Mesenchymal stem cell (in vitro differentiated cells and primary cell): ENCODE measurements around the gene TIAM1.

ENCODE experiments used
- DNase-seq: peaks from one replicate; pipeline ENCODE4 v3.0.0-alpha.2; 2013
- H2AFZ ChIP-seq: one replicate; pipeline ENCODE4 v1.6.1; 2013; ENCODE audit warnings: low read depth, mild to moderate bottlenecking, control low read depth, inconsistent platforms, low read length, moderate library complexity
- H2AK5ac ChIP-seq: 2 replicates; pipeline ENCODE4 v1.6.1; 2013; ENCODE audit warnings: low read length, moderate library complexity, mild to moderate bottlenecking, inconsistent platforms; ENCODE audit not compliant: severe bottlenecking
- H2BK120ac ChIP-seq: one replicate; pipeline ENCODE4 v1.6.1; 2013; ENCODE audit warnings: low read depth, mild to moderate bottlenecking, inconsistent platforms, low read length, moderate library complexity
- H2BK12ac ChIP-seq, 2 experiments: one replicate each; pipeline ENCODE4 v1.6.1; 2013; ENCODE audit warnings: inconsistent platforms in 2 of 2, low read length in 2 of 2, mild to moderate bottlenecking in 2 of 2, moderate library complexity in 2 of 2, control low read depth in 1 of 2
- H2BK15ac ChIP-seq: one replicate; pipeline ENCODE4 v1.6.1; 2013; ENCODE audit warnings: mild to moderate bottlenecking, low read depth, inconsistent platforms; ENCODE audit not compliant: poor library complexity, severe bottlenecking
- H2BK5ac ChIP-seq: 2 replicates; pipeline ENCODE4 v1.6.1; 2013; ENCODE audit warnings: low read depth, mild to moderate bottlenecking, low read length, control low read depth, inconsistent platforms; ENCODE audit not compliant: poor library complexity, severe bottlenecking
- H3K14ac ChIP-seq, 2 experiments: one replicate each; pipeline ENCODE4 v1.6.1; 2013; ENCODE audit warnings: inconsistent platforms in 2 of 2, low read length in 2 of 2, control low read depth in 1 of 2, mild to moderate bottlenecking in 1 of 2, moderate library complexity in 1 of 2
- H3K18ac ChIP-seq, 2 experiments: one replicate each; pipeline ENCODE4 v1.6.1; 2013; ENCODE audit warnings: inconsistent platforms in 2 of 2, low read length in 2 of 2, control low read depth in 1 of 2, low read depth in 1 of 2, mild to moderate bottlenecking in 1 of 2
- H3K23ac ChIP-seq, 2 experiments: one replicate each; pipeline ENCODE4 v1.6.1; 2013; ENCODE audit warnings: inconsistent platforms in 2 of 2, low read length in 2 of 2, mild to moderate bottlenecking in 2 of 2, moderate library complexity in 2 of 2, control low read depth in 1 of 2
- H3K27ac ChIP-seq: 2 replicates; pipeline ENCODE4 v1.5.1; 2013; ENCODE audit warnings: mild to moderate bottlenecking, moderate library complexity, low read length, control low read depth, inconsistent platforms; ENCODE audit not compliant: poor library complexity, severe bottlenecking
- H3K27me3 ChIP-seq, 2 experiments: 2 replicates each; pipeline versions ENCODE4 v1.6.1 to v1.7.0; 2013; ENCODE audit warnings: low read length in 2 of 2, mild to moderate bottlenecking in 2 of 2, moderate library complexity in 2 of 2, control low read depth in 1 of 2, inconsistent platforms in 1 of 2; ENCODE audit not compliant: control insufficient read depth in 1 of 2, insufficient read depth in 1 of 2
- H3K36me3 ChIP-seq, 2 experiments: 2 replicates each; pipeline versions ENCODE4 v1.6.1 to v1.7.0; 2013; ENCODE audit warnings: low read length in 2 of 2, control low read depth in 1 of 2, inconsistent platforms in 1 of 2, low read depth in 1 of 2, mild to moderate bottlenecking in 1 of 2; ENCODE audit not compliant: insufficient read depth in 2 of 2, control insufficient read depth in 1 of 2
- H3K4ac ChIP-seq, 2 experiments: one replicate each; pipeline ENCODE4 v1.6.1; 2013; ENCODE audit warnings: inconsistent platforms in 2 of 2, low read length in 2 of 2, mild to moderate bottlenecking in 2 of 2, moderate library complexity in 2 of 2, control low read depth in 1 of 2, low read depth in 1 of 2
- H3K4me1 ChIP-seq: 2 replicates; pipeline ENCODE4 v1.6.1; 2013; ENCODE audit warnings: low read depth, low read length, control low read depth; ENCODE audit not compliant: control insufficient read depth, insufficient read depth
- H3K4me2 ChIP-seq: 2 replicates; pipeline ENCODE4 v1.6.1; 2013; ENCODE audit warnings: low read length, mild to moderate bottlenecking, inconsistent platforms; ENCODE audit not compliant: poor library complexity, severe bottlenecking
- H3K4me3 ChIP-seq, 2 experiments: 2 replicates each; pipeline versions ENCODE4 v1.5.1 to v1.7.0; 2013; ENCODE audit warnings: low read length in 2 of 2, mild to moderate bottlenecking in 2 of 2, control low read depth in 1 of 2, low read depth in 1 of 2; ENCODE audit not compliant: insufficient read depth in 1 of 2
- H3K79me1 ChIP-seq: replicated peaks from 2 replicates; pipeline ENCODE4 v1.6.1; 2013; ENCODE audit warnings: mild to moderate bottlenecking, control low read depth, low read length, inconsistent platforms; ENCODE audit not compliant: poor library complexity, severe bottlenecking
- H3K9ac ChIP-seq: 2 replicates; pipeline ENCODE4 v1.7.0; 2013; ENCODE audit warnings: mild to moderate bottlenecking, low read length, moderate library complexity
- H3K9me3 ChIP-seq: 2 replicates; pipeline ENCODE4 v1.7.0; 2013; ENCODE audit warnings: mild to moderate bottlenecking, low read length; ENCODE audit not compliant: control insufficient read depth
- H4K8ac ChIP-seq: one replicate; pipeline ENCODE4 v1.6.1; 2013; ENCODE audit warnings: inconsistent platforms, mild to moderate bottlenecking, low read length, moderate library complexity
- H4K91ac ChIP-seq: one replicate; pipeline ENCODE4 v1.6.1; 2013; ENCODE audit warnings: mild to moderate bottlenecking, low read length, inconsistent platforms
- WGBS: methylation state at CpG from one replicate; pipeline ENCODE4 v1.1.7; 2013; ENCODE audit warnings: mixed read lengths; 5-methylcytosine and 5-hydroxymethylcytosine counted together

TIAM1 gene

DNA sequence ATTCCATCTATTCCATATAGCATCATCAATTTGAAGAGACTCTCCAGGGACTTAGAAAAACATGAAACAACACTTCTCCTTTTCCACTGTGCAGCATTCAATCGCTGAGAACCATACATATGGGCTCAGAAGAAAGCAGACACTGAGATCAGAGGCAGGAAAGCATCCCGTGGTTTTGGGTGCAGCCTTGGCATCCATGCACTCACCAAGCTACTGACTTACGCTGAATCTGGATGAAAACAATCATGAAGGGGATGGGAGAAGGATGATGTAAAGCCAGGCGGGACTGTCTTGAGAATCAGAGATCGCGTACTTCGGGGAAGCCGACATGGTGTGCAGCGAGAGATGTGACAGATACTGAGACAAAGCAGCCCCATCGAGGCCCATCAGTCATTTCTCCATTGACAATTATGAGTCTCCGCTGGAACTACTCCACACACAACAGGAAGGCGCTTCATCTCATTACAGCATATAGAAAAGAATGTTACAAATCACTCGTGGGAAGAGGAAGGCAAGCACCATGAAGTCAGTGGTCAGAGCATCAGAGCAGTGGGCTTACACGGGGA lies 2.3 kb upstream of the TIAM1 start:
- no peak overlapping the region for H3K18ac ChIP-seq
- DNase-seq, result no peak
- 72% methylated on average over 8 of the region's 14 CpGs for WGBS
- no peak overlapping the region for H2BK12ac ChIP-seq
- no peaks in the 10 kb centered on the region for H3K9me3 ChIP-seq
- no peak overlapping the region for H2AFZ ChIP-seq
- no peak overlapping the region for H2BK120ac ChIP-seq
- no peak overlapping the region for H2AK5ac ChIP-seq
- no peak overlapping the region for H2BK15ac ChIP-seq
- no peak overlapping the region for H3K14ac ChIP-seq
- H3K27me3 ChIP-seq, result peaks cover 0 to 14% of the 10 kb centered on the region in 2 experiments
- H3K27ac ChIP-seq, result no peak overlapping the region
- no peak overlapping the region for H4K91ac ChIP-seq
- H3K4me2 ChIP-seq, result no peak overlapping the region
- no peak overlapping the region for H2BK5ac ChIP-seq
- H3K9ac ChIP-seq, result no peak overlapping the region
- H3K4ac ChIP-seq, result no peak overlapping the region
- no peak overlapping the region for H3K4me3 ChIP-seq
- no peaks in the 10 kb centered on the region for H3K36me3 ChIP-seq
- no peak overlapping the region for H4K8ac ChIP-seq
- H3K79me1 ChIP-seq, result peaks cover 6% of the 10 kb centered on the region
- no peak overlapping the region for H3K23ac ChIP-seq
- peaks cover 4% of the 10 kb centered on the region for H3K4me1 ChIP-seq

DNA sequence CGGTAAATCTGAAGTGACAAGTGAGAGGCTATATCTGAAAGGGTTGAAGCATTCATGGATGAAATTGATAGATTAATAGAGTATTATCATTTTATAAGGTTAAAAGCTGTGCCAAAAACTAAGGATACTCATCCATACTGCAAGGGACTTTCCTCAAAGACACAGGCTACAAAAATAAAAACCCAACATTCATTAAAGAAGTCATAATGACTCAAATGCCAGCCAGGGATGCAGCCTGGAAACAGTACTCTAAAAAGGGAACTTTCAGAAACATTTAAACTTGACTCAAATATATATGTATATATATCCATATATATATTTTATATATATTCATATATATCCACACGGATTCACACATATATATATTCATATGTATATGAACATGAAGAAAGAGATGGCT lies 1.1 kb upstream of the TIAM1 start:
- H3K4me3 ChIP-seq, result no peak overlapping the region
- peaks cover 4% of the 10 kb centered on the region for H3K4me1 ChIP-seq
- peaks cover 7% of the 10 kb centered on the region for H3K79me1 ChIP-seq
- no peak overlapping the region for H4K91ac ChIP-seq
- H2BK15ac ChIP-seq, result no peak overlapping the region
- no peak overlapping the region for H3K9ac ChIP-seq
- no peak overlapping the region for H3K18ac ChIP-seq
- H3K4me2 ChIP-seq, result no peak overlapping the region
- WGBS, result 100% methylated on average over 1 of the region's 2 CpGs
- H4K8ac ChIP-seq, result no peak overlapping the region
- no peak overlapping the region for H2AFZ ChIP-seq
- no peak overlapping the region for H2BK120ac ChIP-seq
- no peak overlapping the region for H3K14ac ChIP-seq
- H3K27ac ChIP-seq, result no peak overlapping the region
- no peak overlapping the region for H2BK5ac ChIP-seq
- H3K36me3 ChIP-seq, result no peaks in the 10 kb centered on the region
- H3K27me3 ChIP-seq, result peaks cover 0 to 14% of the 10 kb centered on the region in 2 experiments
- no peaks in the 10 kb centered on the region for H3K9me3 ChIP-seq
- H2BK12ac ChIP-seq, result no peak overlapping the region
- H3K4ac ChIP-seq, result no peak overlapping the region
- no peak for DNase-seq
- H3K23ac ChIP-seq, result no peak overlapping the region
- no peak overlapping the region for H2AK5ac ChIP-seq

DNA sequence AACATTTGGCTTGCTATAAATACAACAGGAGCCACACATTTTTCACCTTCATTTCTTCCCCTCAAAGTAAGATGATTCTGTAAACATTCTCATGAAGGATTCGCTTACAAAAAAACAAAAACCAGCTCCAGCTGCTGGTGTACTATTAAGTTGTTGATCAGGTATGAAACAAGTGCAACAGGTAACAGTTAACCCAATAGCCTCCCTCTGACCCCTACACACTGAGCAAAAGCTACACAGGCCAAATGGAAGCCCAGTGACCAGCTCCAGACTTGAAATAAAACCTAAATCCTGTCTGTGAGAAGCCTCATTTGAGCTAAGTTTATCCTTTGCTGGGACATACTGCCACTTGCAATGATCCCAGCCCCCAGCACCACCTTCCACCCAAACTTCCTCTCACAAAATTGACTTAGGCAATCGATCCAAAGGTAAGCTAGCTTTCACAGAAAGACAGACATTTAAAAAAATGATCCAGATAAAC lies 991 bp downstream of the TIAM1 start:
- Histone ChIP-seq H3K14ac (no peak overlapping the region), H2BK12ac (no peak overlapping the region), H3K23ac (no peak overlapping the region), H3K79me1 (peaks cover 10% of the 10 kb centered on the region), H2BK120ac (no peak overlapping the region), H3K9me3 (no peaks in the 10 kb centered on the region), H3K27ac (no peak overlapping the region), H3K36me3 (peaks cover under 1 to 11% of the 10 kb centered on the region in 2 experiments), H4K8ac (no peak overlapping the region), H3K4ac (no peak overlapping the region), H3K9ac (peak overlapping the region; percentile 87), H3K4me2 (peak overlapping the region; percentile 23), H2BK15ac (no peak overlapping the region), H3K18ac (no peak overlapping the region), H4K91ac (no peak overlapping the region), H3K4me1 (peaks cover 2% of the 10 kb centered on the region), H2AFZ (no peak overlapping the region), H3K4me3 (peak overlapping the region in 1 of 2 experiments; percentile 93), H2BK5ac (no peak overlapping the region), H2AK5ac (no peak overlapping the region), H3K27me3 (peaks cover 0 to 14% of the 10 kb centered on the region in 2 experiments)
- no peak for DNase-seq
- WGBS, result 77% methylated on average over 1 of the region's 2 CpGs

DNA sequence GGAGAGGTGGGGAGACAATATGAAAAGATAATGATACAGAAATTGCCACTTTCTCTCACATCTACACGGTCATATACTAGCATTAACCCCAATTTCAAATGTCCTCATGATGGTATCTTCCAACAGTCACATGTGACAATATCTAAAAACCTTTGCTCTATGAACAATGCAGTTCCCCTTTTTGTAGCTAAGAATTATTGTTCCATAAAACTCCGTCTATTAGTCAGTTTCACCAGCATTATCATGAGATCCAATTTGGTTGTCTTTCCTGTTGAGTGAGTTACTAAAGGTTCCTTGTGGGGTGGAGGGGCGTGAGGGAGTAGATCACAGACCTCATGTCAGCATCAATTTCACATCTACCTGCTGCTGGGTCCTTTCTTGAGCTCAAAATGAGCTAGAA lies 1.7 kb downstream of the TIAM1 start:
- H3K14ac ChIP-seq, result no peak overlapping the region
- H3K4me1 ChIP-seq, result peaks cover 2% of the 10 kb centered on the region
- no peak overlapping the region for H2BK15ac ChIP-seq
- H3K27ac ChIP-seq, result no peak overlapping the region
- no peak overlapping the region for H2BK120ac ChIP-seq
- H3K4ac ChIP-seq, result no peak overlapping the region
- no peaks in the 10 kb centered on the region for H3K9me3 ChIP-seq
- H3K23ac ChIP-seq, result no peak overlapping the region
- H2AK5ac ChIP-seq, result no peak overlapping the region
- no peak overlapping the region for H3K4me2 ChIP-seq
- peak overlapping the region in 1 of 2 experiments; percentile 93 for H3K4me3 ChIP-seq
- H2BK5ac ChIP-seq, result no peak overlapping the region
- WGBS, result 96% methylated on average over 2 of the region's 3 CpGs
- H2AFZ ChIP-seq, result no peak overlapping the region
- H2BK12ac ChIP-seq, result no peak overlapping the region
- H4K8ac ChIP-seq, result no peak overlapping the region
- H3K18ac ChIP-seq, result no peak overlapping the region
- no peak for DNase-seq
- peaks cover 0 to 14% of the 10 kb centered on the region in 2 experiments for H3K27me3 ChIP-seq
- no peak overlapping the region for H3K9ac ChIP-seq
- H4K91ac ChIP-seq, result no peak overlapping the region
- H3K36me3 ChIP-seq, result peaks cover 4 to 16% of the 10 kb centered on the region in 2 experiments
- H3K79me1 ChIP-seq, result peaks cover 10% of the 10 kb centered on the region
